ENCODE measurements around the gene PSMG4.

PSMG4 gene

GRCh38 chr6:3297909-3298308 is 39.2 kb downstream of the PSMG4 start:
- Histone ChIP-seq H3K79me2 (ENCODE audit: low read length) (no peaks in the 10 kb centered on the region), H3K27me3 (replicated peaks; ENCODE audit: insufficient read depth, low read length) (no peaks in the 10 kb centered on the region), H4K20me1 (ENCODE audit: insufficient read depth, low read length) (no peaks in the 10 kb centered on the region), H3K4me1 (ENCODE audit: low read length) (no peaks in the 10 kb centered on the region), H3K9ac (ENCODE audit: low read length) (no peak overlapping the region), H2AFZ (ENCODE audit: low read length) (no peak overlapping the region), H3K36me3 (replicated peaks; ENCODE audit: insufficient read depth, low read length) (no peaks in the 10 kb centered on the region), H3K27ac (ENCODE audit: low read length) (no peak overlapping the region), H3K4me2 (ENCODE audit: low read depth, low read length) (no peak overlapping the region), H3K4me3 (ENCODE audit: low read length) (no peak overlapping the region), H3K9me2 (replicated peaks; ENCODE audit: insufficient read depth, low read length) (no peaks in the 10 kb centered on the region), H3K9me3 (replicated peaks; ENCODE audit: insufficient read depth, low read length) (no peaks in the 10 kb centered on the region), H3F3A (ENCODE audit: insufficient read depth, low read length) (no peaks in the 10 kb centered on the region)
- no peak for DNase-seq
- TF ChIP-seq CTCF (IDR thresholded peaks at IDR 0.05; ENCODE audit: low read length), result no peak
- TF ChIP-seq EZH2phosphoT487 (IDR thresholded peaks at IDR 0.05; ENCODE audit: low read length), result no peak
- no peak for TF ChIP-seq EZH2 (optimal IDR thresholded peaks at IDR 0.05; ENCODE audit: low read depth, low read length)

GRCh38 chr6:3299221-3299620 is 40.5 kb downstream of the PSMG4 start:
- Histone ChIP-seq H3K4me3 (ENCODE audit: low read length) (no peak overlapping the region), H3K27ac (ENCODE audit: low read length) (no peak overlapping the region), H3K27me3 (replicated peaks; ENCODE audit: insufficient read depth, low read length) (no peaks in the 10 kb centered on the region), H3F3A (ENCODE audit: insufficient read depth, low read length) (no peaks in the 10 kb centered on the region), H2AFZ (ENCODE audit: low read length) (no peak overlapping the region), H3K9me2 (replicated peaks; ENCODE audit: insufficient read depth, low read length) (no peaks in the 10 kb centered on the region), H3K36me3 (replicated peaks; ENCODE audit: insufficient read depth, low read length) (no peaks in the 10 kb centered on the region), H3K9ac (ENCODE audit: low read length) (no peak overlapping the region), H4K20me1 (ENCODE audit: insufficient read depth, low read length) (no peaks in the 10 kb centered on the region), H3K4me2 (ENCODE audit: low read depth, low read length) (no peak overlapping the region), H3K4me1 (ENCODE audit: low read length) (no peaks in the 10 kb centered on the region), H3K79me2 (ENCODE audit: low read length) (no peaks in the 10 kb centered on the region), H3K9me3 (replicated peaks; ENCODE audit: insufficient read depth, low read length) (no peaks in the 10 kb centered on the region)
- TF ChIP-seq EZH2 (optimal IDR thresholded peaks at IDR 0.05; ENCODE audit: low read depth, low read length) (no peak), EZH2phosphoT487 (IDR thresholded peaks at IDR 0.05; ENCODE audit: low read length) (no peak), CTCF (IDR thresholded peaks at IDR 0.05; ENCODE audit: low read length) (no peak)
- DNase-seq, result no peak

- Histone ChIP-seq H3K27me3 (replicated peaks; ENCODE audit: insufficient read depth, low read length) (no peaks in the 10 kb centered on the region), H3K9me3 (replicated peaks; ENCODE audit: insufficient read depth, low read length) (no peaks in the 10 kb centered on the region), H3K4me1 (ENCODE audit: low read length) (no peaks in the 10 kb centered on the region)
These were observed 42.8 kb downstream of the PSMG4 start for GRCh38 chr6:3301506-3301905.

More at GRCh38 chr6:3301506-3301905, 42.8 kb downstream of the PSMG4 start:
- no peak for TF ChIP-seq EZH2phosphoT487 (IDR thresholded peaks at IDR 0.05; ENCODE audit: low read length)
- no peak for TF ChIP-seq EZH2 (optimal IDR thresholded peaks at IDR 0.05; ENCODE audit: low read depth, low read length)
- TF ChIP-seq CTCF (IDR thresholded peaks at IDR 0.05; ENCODE audit: low read length), result no peak
- Histone ChIP-seq H3K9ac (ENCODE audit: low read length) (no peak overlapping the region), H3K9me2 (replicated peaks; ENCODE audit: insufficient read depth, low read length) (no peaks in the 10 kb centered on the region), H3K79me2 (ENCODE audit: low read length) (no peaks in the 10 kb centered on the region), H4K20me1 (ENCODE audit: insufficient read depth, low read length) (no peaks in the 10 kb centered on the region), H2AFZ (ENCODE audit: low read length) (no peak overlapping the region), H3F3A (ENCODE audit: insufficient read depth, low read length) (no peaks in the 10 kb centered on the region), H3K36me3 (replicated peaks; ENCODE audit: insufficient read depth, low read length) (no peaks in the 10 kb centered on the region), H3K27ac (ENCODE audit: low read length) (no peak overlapping the region), H3K4me2 (ENCODE audit: low read depth, low read length) (no peak overlapping the region), H3K4me3 (ENCODE audit: low read length) (no peak overlapping the region)
- DNase-seq, result no peak

All from MM.1S (cell line).